Neural crest cell (in vitro differentiated cells): ENCODE measurements around the gene ANKMY2. TPM values are rescaled to one million over a fixed set of nuclear protein-coding genes. Genes with fewer than 3 reads are reported as not detected.
"Not testable (repeated sequence)": the region's sequence is repeated elsewhere in the genome, so short reads cannot be mapped to it uniquely, and the experiment has no call there.

Experiments used
- DNase-seq: peaks from one replicate; pipeline ENCODE4 v3.0.0; 2021; ENCODE audit warnings: low read depth, mixed read lengths, low spot score
- H3K27ac Mint-ChIP-seq: one replicate; pipeline ENCODE4 v1.8.0; 2021; ENCODE audit warnings: mild to moderate bottlenecking, mixed read lengths; ENCODE audit not compliant: unreplicated experiment
- H3K27me3 Mint-ChIP-seq: 2 replicates; pipeline ENCODE4 v1.8.0; 2021; ENCODE audit warnings: low read depth, mild to moderate bottlenecking, mixed read lengths
- H3K36me3 Mint-ChIP-seq: 2 replicates; pipeline ENCODE4 v1.8.0; 2021; ENCODE audit warnings: low read depth, mild to moderate bottlenecking, mixed read lengths
- H3K4me1 Mint-ChIP-seq: 2 replicates; pipeline ENCODE4 v1.8.0; 2021; ENCODE audit warnings: mixed read lengths
- H3K4me3 Mint-ChIP-seq: one replicate; pipeline ENCODE4 v1.8.0; 2021; ENCODE audit warnings: mild to moderate bottlenecking, mixed read lengths
- H3K9me3 Mint-ChIP-seq: 2 replicates; pipeline ENCODE4 v1.8.0; 2021; ENCODE audit warnings: mixed read lengths
- total RNA-seq: library from RNA; stranded (reverse); gene quantifications from 2 replicates; pipeline ENCODE4 v1.2.1, GENCODE V29; 2021
- TF ChIP-seq, protein P1 (sequence below): fragments of 200-600 bp; sonication (generic); conservative IDR thresholded peaks from 2 replicates; pipeline ENCODE4 v1.5.0; 2021; ENCODE audit warnings: antibody characterized with exemption, mild to moderate bottlenecking

ANKMY2 gene
- total RNA-seq, 1 donor from 2014 or later: 24.7 TPM

DNA sequence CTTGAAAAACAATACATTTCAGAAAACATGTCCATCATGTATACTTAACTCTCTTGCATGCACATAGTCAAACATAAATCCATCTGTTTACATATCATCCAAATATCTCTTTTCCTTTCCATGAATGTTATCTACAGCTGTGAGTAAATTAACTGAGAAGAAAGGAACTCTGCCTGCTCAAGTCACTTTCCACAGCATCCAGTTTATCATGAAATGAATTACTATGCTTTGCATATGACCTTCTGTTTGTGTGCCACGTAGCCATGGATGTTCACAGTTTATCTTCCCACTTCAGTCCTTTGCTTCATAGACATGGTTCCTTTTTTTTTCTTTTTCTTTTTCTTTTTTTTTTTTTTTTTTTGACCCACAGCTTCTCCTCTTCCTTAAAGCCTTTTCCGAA is 40.0 kb upstream of the ANKMY2 start:
- no peaks in the 10 kb centered on the region for H3K27me3 Mint-ChIP-seq
- H3K4me1 Mint-ChIP-seq: no peaks in the 10 kb centered on the region
- H3K27ac Mint-ChIP-seq: no peak overlapping the region
- DNase-seq: no peak
- H3K36me3 Mint-ChIP-seq: peaks cover 39% of the 10 kb centered on the region
- TF ChIP-seq, protein P1, sequence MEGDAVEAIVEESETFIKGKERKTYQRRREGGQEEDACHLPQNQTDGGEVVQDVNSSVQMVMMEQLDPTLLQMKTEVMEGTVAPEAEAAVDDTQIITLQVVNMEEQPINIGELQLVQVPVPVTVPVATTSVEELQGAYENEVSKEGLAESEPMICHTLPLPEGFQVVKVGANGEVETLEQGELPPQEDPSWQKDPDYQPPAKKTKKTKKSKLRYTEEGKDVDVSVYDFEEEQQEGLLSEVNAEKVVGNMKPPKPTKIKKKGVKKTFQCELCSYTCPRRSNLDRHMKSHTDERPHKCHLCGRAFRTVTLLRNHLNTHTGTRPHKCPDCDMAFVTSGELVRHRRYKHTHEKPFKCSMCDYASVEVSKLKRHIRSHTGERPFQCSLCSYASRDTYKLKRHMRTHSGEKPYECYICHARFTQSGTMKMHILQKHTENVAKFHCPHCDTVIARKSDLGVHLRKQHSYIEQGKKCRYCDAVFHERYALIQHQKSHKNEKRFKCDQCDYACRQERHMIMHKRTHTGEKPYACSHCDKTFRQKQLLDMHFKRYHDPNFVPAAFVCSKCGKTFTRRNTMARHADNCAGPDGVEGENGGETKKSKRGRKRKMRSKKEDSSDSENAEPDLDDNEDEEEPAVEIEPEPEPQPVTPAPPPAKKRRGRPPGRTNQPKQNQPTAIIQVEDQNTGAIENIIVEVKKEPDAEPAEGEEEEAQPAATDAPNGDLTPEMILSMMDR: no peak
- H3K4me3 Mint-ChIP-seq: no peak overlapping the region
- H3K9me3 Mint-ChIP-seq: no peaks in the 10 kb centered on the region

DNA sequence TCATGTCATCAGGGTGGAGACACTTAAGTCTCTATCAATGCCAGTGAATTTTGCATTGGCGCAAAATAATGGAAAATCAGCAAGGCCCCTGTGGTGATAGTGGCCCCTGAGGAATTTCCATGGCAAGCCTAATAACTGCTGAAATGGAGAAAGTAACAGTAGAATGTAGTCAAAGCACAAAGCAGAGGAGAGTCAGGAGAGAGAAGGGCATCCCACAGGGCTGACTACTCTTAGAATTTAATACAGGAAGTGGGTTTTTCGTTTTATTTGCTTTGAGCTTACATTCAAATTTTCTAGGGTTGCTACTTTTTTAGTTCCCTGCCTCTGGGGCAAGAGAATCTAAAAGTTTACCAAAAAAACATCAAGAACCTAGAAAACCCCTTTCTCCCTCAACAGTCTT is 39.4 kb upstream of the ANKMY2 start:
- H3K27me3 Mint-ChIP-seq: no peaks in the 10 kb centered on the region
- DNase-seq: no peak
- TF ChIP-seq, protein P1: no peak
- H3K4me1 Mint-ChIP-seq: no peaks in the 10 kb centered on the region
- peak overlapping the region; percentile 68 for H3K27ac Mint-ChIP-seq
- no peak overlapping the region for H3K4me3 Mint-ChIP-seq
- no peaks in the 10 kb centered on the region for H3K9me3 Mint-ChIP-seq
- H3K36me3 Mint-ChIP-seq: peaks cover 43% of the 10 kb centered on the region

DNA sequence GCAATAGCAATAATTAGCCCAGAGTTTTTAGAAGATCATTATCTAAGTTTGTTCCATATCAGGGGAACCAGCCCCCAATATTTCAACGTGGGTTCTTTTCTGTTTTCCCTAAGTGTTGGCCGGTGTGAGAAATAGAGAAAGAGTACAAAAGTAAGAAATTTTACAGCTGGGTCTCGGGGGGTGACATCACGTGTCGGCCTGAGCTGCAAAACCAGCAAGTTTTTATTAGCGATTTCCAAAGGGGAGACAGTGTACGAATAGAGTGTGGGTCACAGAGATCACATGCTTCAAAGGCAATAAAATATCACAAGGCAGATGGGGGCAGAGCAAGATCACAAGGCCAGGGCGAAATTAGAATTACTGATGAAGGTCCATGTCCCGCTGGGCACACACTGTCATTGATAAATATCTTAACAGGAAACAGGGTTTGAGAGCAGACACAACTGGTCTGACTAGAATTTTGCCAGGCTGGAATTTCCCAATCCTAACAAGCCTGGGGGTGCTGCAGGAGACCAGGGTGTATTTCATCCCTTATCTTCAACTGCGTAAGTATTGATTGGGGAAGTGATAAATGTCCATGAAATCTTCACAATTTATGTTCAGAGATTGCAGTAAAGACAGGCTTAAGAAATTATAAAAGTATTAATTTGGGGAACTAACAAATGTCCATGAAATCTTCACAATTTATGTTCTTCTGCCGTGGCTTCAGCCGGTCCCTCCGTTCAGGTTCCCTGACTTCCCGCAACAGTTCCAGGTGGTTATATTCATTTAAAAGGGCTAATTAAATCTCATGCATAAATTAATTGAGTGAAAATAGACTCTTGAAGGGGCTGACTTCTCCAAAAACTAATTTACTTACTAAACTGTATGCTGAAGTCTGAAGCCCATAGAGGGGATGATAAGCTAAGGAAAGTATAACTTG is 33.4 kb upstream of the ANKMY2 start:
- Mint-ChIP-seq H3K4me3 (peak overlapping the region; percentile 31), H3K27ac (peak overlapping the region; percentile 86), H3K36me3 (peaks cover 42% of the 10 kb centered on the region), H3K4me1 (peaks cover 23% of the 10 kb centered on the region)
- not testable (repeated sequence) for H3K9me3 Mint-ChIP-seq, H3K27me3 Mint-ChIP-seq, DNase-seq

DNA sequence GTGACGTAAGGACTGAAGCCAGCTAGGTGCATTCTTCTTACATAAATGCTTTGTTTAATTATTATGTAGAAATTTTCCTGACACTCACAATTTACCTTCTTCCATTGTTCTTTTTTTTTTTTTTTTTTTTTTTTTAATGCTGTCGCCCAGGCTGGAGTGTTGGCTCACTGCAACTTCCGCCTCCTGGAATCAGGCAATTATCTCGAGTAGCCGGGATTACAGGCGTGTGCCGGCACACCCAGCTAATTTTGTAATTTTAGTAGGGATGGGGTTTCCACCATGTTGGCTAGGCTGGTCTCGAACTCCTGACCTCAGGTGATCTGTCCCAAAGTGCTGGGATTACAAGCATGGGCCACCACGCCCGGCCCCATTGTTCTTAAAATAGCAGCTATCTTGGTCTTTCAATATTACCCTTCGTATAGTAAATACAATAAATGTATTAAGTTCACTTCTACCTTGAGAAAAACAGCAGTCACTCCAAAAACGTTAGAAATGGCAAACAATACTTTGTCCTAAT is 32.5 kb upstream of the ANKMY2 start:
- Mint-ChIP-seq H3K27ac (no peak overlapping the region), H3K36me3 (peaks cover 45% of the 10 kb centered on the region), H3K4me1 (peaks cover 23% of the 10 kb centered on the region), H3K27me3 (no peaks in the 10 kb centered on the region), H3K9me3 (peaks cover 3% of the 10 kb centered on the region), H3K4me3 (no peak overlapping the region)
- no peak for DNase-seq
- TF ChIP-seq, protein P1: no peak

DNA sequence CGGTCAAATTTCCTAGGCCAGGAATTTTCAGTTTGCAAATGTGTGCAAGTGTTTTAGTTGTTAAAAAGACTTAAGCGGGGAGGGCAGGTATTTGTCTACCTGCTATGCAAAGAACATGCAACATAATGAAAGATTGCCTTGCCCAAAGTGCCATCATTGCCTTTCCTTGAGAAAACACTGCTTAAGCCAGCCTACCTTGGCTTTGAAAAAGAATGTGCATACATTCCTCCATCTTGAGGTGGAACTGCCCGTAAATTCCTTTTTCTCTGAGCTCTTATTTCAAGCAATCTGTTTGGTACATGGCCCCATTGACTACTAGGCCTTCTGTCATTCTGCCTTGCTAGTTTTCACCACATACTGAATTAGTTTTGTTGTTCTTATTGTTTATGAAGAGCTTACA is 29.7 kb upstream of the ANKMY2 start:
- Mint-ChIP-seq H3K9me3 (peaks cover 10% of the 10 kb centered on the region), H3K4me1 (peaks cover 31% of the 10 kb centered on the region), H3K27ac (no peak overlapping the region), H3K4me3 (no peak overlapping the region), H3K27me3 (no peaks in the 10 kb centered on the region), H3K36me3 (peaks cover 42% of the 10 kb centered on the region)
- no peak for DNase-seq
- TF ChIP-seq, protein P1: no peak

DNA sequence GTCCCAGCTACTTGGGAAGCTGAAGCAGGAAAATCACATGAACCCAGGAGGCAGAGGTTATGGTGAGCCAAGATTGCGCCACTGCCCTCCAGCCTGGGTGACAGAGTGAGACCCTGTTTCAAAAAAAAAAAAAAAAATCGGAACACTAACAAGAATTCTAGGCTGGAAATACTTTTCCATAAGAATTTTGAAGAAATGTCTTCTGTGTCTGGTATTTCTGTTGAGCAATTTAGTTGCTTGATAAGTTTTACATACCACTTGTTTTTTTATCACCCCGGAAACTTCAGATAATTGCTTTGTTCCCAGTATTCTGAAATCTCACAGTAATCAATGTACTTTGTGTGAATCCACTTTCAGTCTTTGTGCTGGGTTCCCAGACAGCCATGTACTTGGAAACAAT is 26.3 kb upstream of the ANKMY2 start:
- peaks cover 10% of the 10 kb centered on the region for H3K9me3 Mint-ChIP-seq
- TF ChIP-seq, protein P1: no peak
- H3K27ac Mint-ChIP-seq: no peak overlapping the region
- DNase-seq: no peak
- peaks cover 24% of the 10 kb centered on the region for H3K4me1 Mint-ChIP-seq
- no peak overlapping the region for H3K4me3 Mint-ChIP-seq
- peaks cover 38% of the 10 kb centered on the region for H3K36me3 Mint-ChIP-seq
- H3K27me3 Mint-ChIP-seq: no peaks in the 10 kb centered on the region
